MM.1S (cell line): ENCODE measurements around the gene GDNF.

ENCODE experiments used
- DNase-seq: peaks from one replicate; pipeline ENCODE4 v3.0.0-alpha.2; 2015
- H2AFZ ChIP-seq: fragments of 300-600 bp; sonication (generic); 2 replicates; pipeline ENCODE4 v1.6.0; 2016; ENCODE audit warnings: antibody characterized with exemption, low read length
- H3F3A ChIP-seq: fragments of 300-600 bp; sonication (generic); 2 replicates; pipeline ENCODE4 v1.6.1; 2016; ENCODE audit warnings: mild to moderate bottlenecking, antibody characterized with exemption, low read length, moderate library complexity, mixed read lengths; ENCODE audit not compliant: insufficient read depth
- H3K27ac ChIP-seq: fragments of 300-600 bp; sonication (generic); 2 replicates; pipeline ENCODE4 v1.5.1; 2016; ENCODE audit warnings: mild to moderate bottlenecking, low read length
- H3K27me3 ChIP-seq: fragments of 300-600 bp; sonication (generic); replicated peaks from 2 replicates; pipeline ENCODE4 v1.6.0; 2016; ENCODE audit warnings: low read length; ENCODE audit not compliant: insufficient read depth
- H3K36me3 ChIP-seq: fragments of 300-600 bp; sonication (generic); replicated peaks from 2 replicates; pipeline ENCODE4 v1.6.1; 2016; ENCODE audit warnings: mild to moderate bottlenecking, low read length, mixed read lengths; ENCODE audit not compliant: insufficient read depth
- H3K4me1 ChIP-seq: fragments of 300-600 bp; sonication (generic); 2 replicates; pipeline ENCODE4 v1.6.1; 2016; ENCODE audit warnings: low read length, mixed read lengths
- H3K4me2 ChIP-seq: fragments of 300-600 bp; sonication (generic); 2 replicates; pipeline ENCODE4 v1.6.0; 2016; ENCODE audit warnings: low read depth, low read length
- H3K4me3 ChIP-seq: fragments of 300-600 bp; sonication (generic); 2 replicates; pipeline ENCODE4 v1.5.1; 2016; ENCODE audit warnings: low read length, mixed read lengths
- H3K79me2 ChIP-seq: fragments of 300-600 bp; sonication (generic); 2 replicates; pipeline ENCODE4 v1.6.1; 2016; ENCODE audit warnings: mixed run types, low read length, mixed read lengths
- H3K9ac ChIP-seq: fragments of 300-600 bp; sonication (generic); 2 replicates; pipeline ENCODE4 v1.6.1; 2016; ENCODE audit warnings: low read length, mixed read lengths
- H3K9me2 ChIP-seq: fragments of 300-600 bp; sonication (generic); replicated peaks from 2 replicates; pipeline ENCODE4 v1.6.1; 2016; ENCODE audit warnings: mild to moderate bottlenecking, low read length, mixed read lengths; ENCODE audit not compliant: insufficient read depth
- H3K9me3 ChIP-seq: fragments of 300-600 bp; sonication (generic); replicated peaks from 2 replicates; pipeline ENCODE4 v1.6.1; 2016; ENCODE audit warnings: mild to moderate bottlenecking, low read length, mixed read lengths; ENCODE audit not compliant: insufficient read depth
- H4K20me1 ChIP-seq: fragments of 300-600 bp; sonication (generic); 2 replicates; pipeline ENCODE4 v1.6.1; 2016; ENCODE audit warnings: mild to moderate bottlenecking, low read length, moderate library complexity, mixed read lengths; ENCODE audit not compliant: insufficient read depth
- EZH2 ChIP-seq: fragments of 300-600 bp; sonication (generic); optimal IDR thresholded peaks from 2 replicates; pipeline ENCODE3; 2017; ENCODE audit warnings: low read depth, mild to moderate bottlenecking, antibody characterized with exemption, low read length, mixed read lengths
- EZH2phosphoT487 ChIP-seq: fragments of 300-600 bp; sonication (generic); IDR thresholded peaks from 2 replicates; pipeline ENCODE4 v1.6.1; 2018; ENCODE audit warnings: antibody characterized with exemption, low read length
- TF ChIP-seq, protein P1 (sequence below): fragments of 300-600 bp; sonication (generic); IDR thresholded peaks from 2 replicates; pipeline ENCODE4 v1.5.1; 2016; ENCODE audit warnings: antibody characterized with exemption, low read length, mixed read lengths

The GDNF gene

DNA sequence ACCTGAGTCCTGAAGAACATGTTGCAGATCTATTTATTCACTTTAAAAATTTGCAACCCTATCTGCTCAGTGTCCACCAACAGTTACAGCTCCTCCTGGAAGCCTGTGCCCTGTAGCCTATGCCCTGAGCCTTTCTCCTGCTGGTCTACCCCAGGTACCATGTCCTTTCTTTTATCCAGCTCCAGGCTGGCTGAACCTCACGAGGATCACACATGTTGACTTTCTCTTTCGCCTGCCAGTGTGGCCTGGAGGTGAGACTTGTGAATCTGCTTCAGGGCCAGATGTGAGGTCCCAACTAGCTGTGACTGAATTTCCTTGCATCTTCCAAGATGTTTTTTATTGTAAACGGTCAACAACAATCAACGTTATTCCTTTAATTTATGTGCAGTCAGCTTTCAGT is 70.7 kb downstream of the GDNF start:
- Histone ChIP-seq H3K9me3 (no peaks in the 10 kb centered on the region), H3K9me2 (no peaks in the 10 kb centered on the region), H3K4me1 (no peaks in the 10 kb centered on the region), H2AFZ (no peak overlapping the region), H3K36me3 (no peaks in the 10 kb centered on the region), H3F3A (no peaks in the 10 kb centered on the region), H3K27ac (no peak overlapping the region), H3K4me2 (no peak overlapping the region), H3K27me3 (no peaks in the 10 kb centered on the region), H3K4me3 (no peak overlapping the region), H3K9ac (no peak overlapping the region), H3K79me2 (no peaks in the 10 kb centered on the region), H4K20me1 (no peaks in the 10 kb centered on the region)
- TF ChIP-seq, protein P1, sequence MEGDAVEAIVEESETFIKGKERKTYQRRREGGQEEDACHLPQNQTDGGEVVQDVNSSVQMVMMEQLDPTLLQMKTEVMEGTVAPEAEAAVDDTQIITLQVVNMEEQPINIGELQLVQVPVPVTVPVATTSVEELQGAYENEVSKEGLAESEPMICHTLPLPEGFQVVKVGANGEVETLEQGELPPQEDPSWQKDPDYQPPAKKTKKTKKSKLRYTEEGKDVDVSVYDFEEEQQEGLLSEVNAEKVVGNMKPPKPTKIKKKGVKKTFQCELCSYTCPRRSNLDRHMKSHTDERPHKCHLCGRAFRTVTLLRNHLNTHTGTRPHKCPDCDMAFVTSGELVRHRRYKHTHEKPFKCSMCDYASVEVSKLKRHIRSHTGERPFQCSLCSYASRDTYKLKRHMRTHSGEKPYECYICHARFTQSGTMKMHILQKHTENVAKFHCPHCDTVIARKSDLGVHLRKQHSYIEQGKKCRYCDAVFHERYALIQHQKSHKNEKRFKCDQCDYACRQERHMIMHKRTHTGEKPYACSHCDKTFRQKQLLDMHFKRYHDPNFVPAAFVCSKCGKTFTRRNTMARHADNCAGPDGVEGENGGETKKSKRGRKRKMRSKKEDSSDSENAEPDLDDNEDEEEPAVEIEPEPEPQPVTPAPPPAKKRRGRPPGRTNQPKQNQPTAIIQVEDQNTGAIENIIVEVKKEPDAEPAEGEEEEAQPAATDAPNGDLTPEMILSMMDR = no peak
- TF ChIP-seq EZH2phosphoT487 = no peak
- TF ChIP-seq EZH2 = no peak
- no peak for DNase-seq

DNA sequence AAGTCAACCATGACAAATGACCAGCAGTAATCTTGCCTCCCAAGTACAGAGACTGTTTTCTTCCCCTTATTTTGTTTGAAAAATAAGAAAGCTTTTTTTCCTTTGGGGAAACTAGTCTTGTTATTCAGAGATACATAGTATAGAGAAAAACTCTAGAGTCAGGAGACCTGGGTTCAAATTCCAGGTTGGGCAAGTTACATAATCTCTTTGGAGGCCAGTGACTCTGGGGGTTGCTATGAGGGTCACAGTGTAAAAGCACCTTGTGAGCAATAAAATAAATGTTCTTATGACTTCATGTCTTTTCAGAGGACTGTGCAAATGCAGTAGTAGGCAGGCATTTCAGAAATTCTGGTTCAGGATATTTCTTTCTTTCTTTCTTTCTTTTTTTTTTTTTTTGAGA is 71.5 kb downstream of the GDNF start:
- Histone ChIP-seq H3K27me3 (no peaks in the 10 kb centered on the region), H3K36me3 (no peaks in the 10 kb centered on the region), H2AFZ (no peak overlapping the region), H3K79me2 (no peaks in the 10 kb centered on the region), H3F3A (no peaks in the 10 kb centered on the region), H4K20me1 (no peaks in the 10 kb centered on the region), H3K9me3 (no peaks in the 10 kb centered on the region), H3K4me1 (no peaks in the 10 kb centered on the region), H3K4me3 (no peak overlapping the region), H3K9me2 (no peaks in the 10 kb centered on the region), H3K4me2 (no peak overlapping the region), H3K9ac (no peak overlapping the region), H3K27ac (no peak overlapping the region)
- TF ChIP-seq, protein P1 = no peak
- TF ChIP-seq EZH2phosphoT487 = no peak
- no peak for TF ChIP-seq EZH2
- no peak for DNase-seq

GRCh38 chr5:37767961-37768360 is 71.9 kb downstream of the GDNF start:
- no peak overlapping the region for H3K9ac ChIP-seq

More at GRCh38 chr5:37767961-37768360, 71.9 kb downstream of the GDNF start:
- no peak overlapping the region for H2AFZ ChIP-seq
- H3K36me3 ChIP-seq = no peaks in the 10 kb centered on the region
- TF ChIP-seq, protein P1 = no peak
- TF ChIP-seq EZH2phosphoT487 (no peak), EZH2 (no peak)
- H3K27me3 ChIP-seq = no peaks in the 10 kb centered on the region
- H4K20me1 ChIP-seq = no peaks in the 10 kb centered on the region
- no peak for DNase-seq
- no peak overlapping the region for H3K27ac ChIP-seq
- H3K4me1 ChIP-seq = no peaks in the 10 kb centered on the region
- H3K4me3 ChIP-seq = no peak overlapping the region
- H3K9me3 ChIP-seq = no peaks in the 10 kb centered on the region
- no peaks in the 10 kb centered on the region for H3K9me2 ChIP-seq
- no peak overlapping the region for H3K4me2 ChIP-seq
- no peaks in the 10 kb centered on the region for H3K79me2 ChIP-seq
- H3F3A ChIP-seq = no peaks in the 10 kb centered on the region
